Esophagus squamous epithelium (tissue), 4 donors: Measurements from ENCODE around the gene UBR2.

Source experiments
- POLR2A ChIP-seq, 4 donors: fragments of 450-650 bp; IDR thresholded peaks; one replicate each; pipeline ENCODE4 v1.6.1; 2017; ENCODE audit warnings: antibody characterized with exemption in 4 of 4, mild to moderate bottlenecking in 4 of 4, moderate library complexity in 3 of 4
- TF ChIP-seq, protein P1 (sequence below), 6 experiments: fragments of 450-650 bp in 4 of 6; fragments of 200-600 bp in 2 of 6; sonication (generic) in 2 of 6; IDR thresholded peaks; one replicate each; pipeline ENCODE4 v1.5.1; 2016 to 2019; ENCODE audit warnings: antibody characterized with exemption in 6 of 6, mild to moderate bottlenecking in 4 of 6, moderate library complexity in 4 of 6

DNA sequence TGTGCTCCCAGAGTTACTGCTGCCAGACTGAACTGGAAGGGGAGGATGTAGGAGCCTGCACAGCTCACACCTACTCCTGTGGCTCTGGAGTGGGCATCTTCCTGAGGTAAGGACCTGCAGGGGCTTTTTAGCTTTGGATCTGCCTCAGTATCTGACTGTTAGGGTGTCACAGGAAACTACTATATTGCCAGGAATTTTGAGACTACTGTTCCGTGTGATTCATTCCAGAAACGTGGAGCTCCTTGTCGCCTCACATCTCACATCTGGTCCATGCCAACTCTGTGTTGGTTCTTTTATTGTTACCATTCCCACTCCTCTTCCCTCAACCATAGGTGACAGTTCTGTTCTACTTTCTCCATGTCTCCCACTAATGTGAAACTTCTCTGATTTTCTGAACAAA is 124.5 kb downstream of the UBR2 start:
- no peak for TF ChIP-seq POLR2A (IDR thresholded peaks at IDR 0.05)
- TF ChIP-seq, protein P1, sequence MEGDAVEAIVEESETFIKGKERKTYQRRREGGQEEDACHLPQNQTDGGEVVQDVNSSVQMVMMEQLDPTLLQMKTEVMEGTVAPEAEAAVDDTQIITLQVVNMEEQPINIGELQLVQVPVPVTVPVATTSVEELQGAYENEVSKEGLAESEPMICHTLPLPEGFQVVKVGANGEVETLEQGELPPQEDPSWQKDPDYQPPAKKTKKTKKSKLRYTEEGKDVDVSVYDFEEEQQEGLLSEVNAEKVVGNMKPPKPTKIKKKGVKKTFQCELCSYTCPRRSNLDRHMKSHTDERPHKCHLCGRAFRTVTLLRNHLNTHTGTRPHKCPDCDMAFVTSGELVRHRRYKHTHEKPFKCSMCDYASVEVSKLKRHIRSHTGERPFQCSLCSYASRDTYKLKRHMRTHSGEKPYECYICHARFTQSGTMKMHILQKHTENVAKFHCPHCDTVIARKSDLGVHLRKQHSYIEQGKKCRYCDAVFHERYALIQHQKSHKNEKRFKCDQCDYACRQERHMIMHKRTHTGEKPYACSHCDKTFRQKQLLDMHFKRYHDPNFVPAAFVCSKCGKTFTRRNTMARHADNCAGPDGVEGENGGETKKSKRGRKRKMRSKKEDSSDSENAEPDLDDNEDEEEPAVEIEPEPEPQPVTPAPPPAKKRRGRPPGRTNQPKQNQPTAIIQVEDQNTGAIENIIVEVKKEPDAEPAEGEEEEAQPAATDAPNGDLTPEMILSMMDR (IDR thresholded peaks at IDR 0.05), result no peak
